ENCODE data around the gene CFAP65.
A peak's percentile ranks its signal among the peaks of the same experiment; 100 is the strongest.

Gene CFAP65

GRCh38 chr2:218992196-218992595 lies 49.1 kb downstream of the CFAP65 start:
- Histone ChIP-seq H4K8ac (ENCODE audit: low read depth, low read length) (no peak overlapping the region), H3K79me2 (ENCODE audit: control insufficient read depth, insufficient read depth, low read length) (no peaks in the 10 kb centered on the region)
- WGBS (ENCODE audit: extremely low coverage, insufficient coverage, low lambda C conversion rate) = no CpG with 5 or more reads among the region's 7 CpGs

GRCh38 chr2:218991674-218992168 lies 49.6 kb downstream of the CFAP65 start:
- Histone ChIP-seq H3K4me3 (ENCODE audit: low read length) (no peak overlapping the region), H3K36me3 (ENCODE audit: control insufficient read depth, insufficient read depth, low read length) (no peaks in the 10 kb centered on the region), H3K4me1 (ENCODE audit: control insufficient read depth, low read depth, low read length) (peaks cover 8% of the 10 kb centered on the region), H2BK5ac (ENCODE audit: low read length) (no peak overlapping the region), H3K18ac (ENCODE audit: low read length) (no peak overlapping the region), H3K23ac (ENCODE audit: low read length) (no peak overlapping the region), H3K27ac (ENCODE audit: low read depth, low read length) (no peak overlapping the region), H2AK5ac (ENCODE audit: low read length) (no peak overlapping the region), H3K79me2 (ENCODE audit: control insufficient read depth, insufficient read depth, low read length) (no peaks in the 10 kb centered on the region), H4K8ac (ENCODE audit: low read depth, low read length) (no peak overlapping the region), H3K56ac (ENCODE audit: low read length) (no peak overlapping the region), H2BK120ac (ENCODE audit: low read depth, low read length) (no peak overlapping the region), H3K27me3 (ENCODE audit: insufficient read depth, low read length, poor library complexity) (peaks cover 76% of the 10 kb centered on the region), H2BK15ac (replicated peaks; ENCODE audit: low read depth) (no peak overlapping the region), H3K4ac (ENCODE audit: low read depth, low read length) (no peak overlapping the region), H3K79me1 (ENCODE audit: low read length) (no peaks in the 10 kb centered on the region), H3K4me2 (ENCODE audit: low read length) (no peak overlapping the region), H4K5ac (ENCODE audit: low read length) (no peak overlapping the region), H3K9ac (ENCODE audit: low read length) (no peak overlapping the region)
- peak; percentile 45 for DNase-seq
- no CpG with 5 or more reads among the region's 13 CpGs for whole genome bisulfite sequencing (ENCODE audit: extremely low coverage, insufficient coverage, low lambda C conversion rate)

More at GRCh38 chr2:218992196-218992595, 49.1 kb downstream of the CFAP65 start:
- DNase-seq = no peak
- Histone ChIP-seq H3K79me1 (ENCODE audit: low read length) (no peaks in the 10 kb centered on the region), H3K18ac (ENCODE audit: low read length) (no peak overlapping the region), H3K4me2 (ENCODE audit: low read length) (no peak overlapping the region), H3K36me3 (ENCODE audit: control insufficient read depth, insufficient read depth, low read length) (no peaks in the 10 kb centered on the region), H3K4me3 (ENCODE audit: low read length) (no peak overlapping the region), H3K4me1 (ENCODE audit: control insufficient read depth, low read depth, low read length) (peaks cover 11% of the 10 kb centered on the region), H3K56ac (ENCODE audit: low read length) (no peak overlapping the region), H3K9ac (ENCODE audit: low read length) (no peak overlapping the region), H3K23ac (ENCODE audit: low read length) (no peak overlapping the region), H2BK15ac (replicated peaks; ENCODE audit: low read depth) (no peak overlapping the region), H3K27ac (ENCODE audit: low read depth, low read length) (no peak overlapping the region), H4K5ac (ENCODE audit: low read length) (no peak overlapping the region), H2AK5ac (ENCODE audit: low read length) (no peak overlapping the region), H3K27me3 (ENCODE audit: insufficient read depth, low read length, poor library complexity) (peaks cover 72% of the 10 kb centered on the region), H2BK120ac (ENCODE audit: low read depth, low read length) (no peak overlapping the region), H3K4ac (ENCODE audit: low read depth, low read length) (no peak overlapping the region), H2BK5ac (ENCODE audit: low read length) (no peak overlapping the region)

- Histone ChIP-seq H3K4me1 (ENCODE audit: control insufficient read depth, low read depth, low read length) (peaks cover 5% of the 10 kb centered on the region), H3K4me3 (ENCODE audit: low read length) (no peak overlapping the region), H3K56ac (ENCODE audit: low read length) (no peak overlapping the region), H2BK5ac (ENCODE audit: low read length) (no peak overlapping the region), H4K8ac (ENCODE audit: low read depth, low read length) (no peak overlapping the region), H3K36me3 (ENCODE audit: control insufficient read depth, insufficient read depth, low read length) (no peaks in the 10 kb centered on the region), H2BK15ac (replicated peaks; ENCODE audit: low read depth) (no peak overlapping the region), H3K23ac (ENCODE audit: low read length) (no peak overlapping the region), H2AK5ac (ENCODE audit: low read length) (no peak overlapping the region), H3K18ac (ENCODE audit: low read length) (no peak overlapping the region), H3K79me2 (ENCODE audit: control insufficient read depth, insufficient read depth, low read length) (no peaks in the 10 kb centered on the region), H2BK120ac (ENCODE audit: low read depth, low read length) (no peak overlapping the region), H3K9ac (ENCODE audit: low read length) (no peak overlapping the region), H3K27ac (ENCODE audit: low read depth, low read length) (no peak overlapping the region), H3K27me3 (ENCODE audit: insufficient read depth, low read length, poor library complexity) (peaks cover 86% of the 10 kb centered on the region), H3K79me1 (ENCODE audit: low read length) (no peaks in the 10 kb centered on the region), H3K4me2 (ENCODE audit: low read length) (no peak overlapping the region), H4K5ac (ENCODE audit: low read length) (no peak overlapping the region), H3K4ac (ENCODE audit: low read depth, low read length) (no peak overlapping the region)
- WGBS (ENCODE audit: extremely low coverage, insufficient coverage, low lambda C conversion rate) = no CpG with 5 or more reads among the region's 6 CpGs
- DNase-seq = no peak
Measured at GRCh38 chr2:218990612-218991011, 50.7 kb downstream of the CFAP65 start.

- Histone ChIP-seq H3K9ac (ENCODE audit: low read length) (no peak overlapping the region), H3K4me2 (ENCODE audit: low read length) (no peak overlapping the region), H3K56ac (ENCODE audit: low read length) (no peak overlapping the region), H2BK5ac (ENCODE audit: low read length) (no peak overlapping the region), H4K8ac (ENCODE audit: low read depth, low read length) (no peak overlapping the region), H3K18ac (ENCODE audit: low read length) (no peak overlapping the region), H2BK15ac (replicated peaks; ENCODE audit: low read depth) (no peak overlapping the region), H3K23ac (ENCODE audit: low read length) (no peak overlapping the region), H2BK120ac (ENCODE audit: low read depth, low read length) (no peak overlapping the region), H4K5ac (ENCODE audit: low read length) (no peak overlapping the region), H3K79me2 (ENCODE audit: control insufficient read depth, insufficient read depth, low read length) (no peaks in the 10 kb centered on the region), H3K27me3 (ENCODE audit: insufficient read depth, low read length, poor library complexity) (peaks cover 81% of the 10 kb centered on the region), H3K79me1 (ENCODE audit: low read length) (no peaks in the 10 kb centered on the region), H3K4ac (ENCODE audit: low read depth, low read length) (no peak overlapping the region), H3K27ac (ENCODE audit: low read depth, low read length) (no peak overlapping the region), H3K4me1 (ENCODE audit: control insufficient read depth, low read depth, low read length) (peaks cover 5% of the 10 kb centered on the region), H3K4me3 (ENCODE audit: low read length) (no peak overlapping the region), H3K36me3 (ENCODE audit: control insufficient read depth, insufficient read depth, low read length) (no peaks in the 10 kb centered on the region), H2AK5ac (ENCODE audit: low read length) (no peak overlapping the region)
- DNase-seq = no peak
- no CpG with 5 or more reads among the region's 9 CpGs for WGBS (ENCODE audit: extremely low coverage, insufficient coverage, low lambda C conversion rate)
Measured at GRCh38 chr2:218990052-218990451, 51.3 kb downstream of the CFAP65 start.

- Histone ChIP-seq H3K4ac (ENCODE audit: low read depth, low read length) (no peak overlapping the region), H3K36me3 (ENCODE audit: control insufficient read depth, insufficient read depth, low read length) (no peaks in the 10 kb centered on the region), H3K4me3 (ENCODE audit: low read length) (no peak overlapping the region), H2BK5ac (ENCODE audit: low read length) (no peak overlapping the region), H3K23ac (ENCODE audit: low read length) (no peak overlapping the region), H3K27ac (ENCODE audit: low read depth, low read length) (no peak overlapping the region), H3K56ac (ENCODE audit: low read length) (no peak overlapping the region), H3K9ac (ENCODE audit: low read length) (no peak overlapping the region), H3K27me3 (ENCODE audit: insufficient read depth, low read length, poor library complexity) (peaks cover 78% of the 10 kb centered on the region), H4K5ac (ENCODE audit: low read length) (no peak overlapping the region), H3K18ac (ENCODE audit: low read length) (no peak overlapping the region), H4K8ac (ENCODE audit: low read depth, low read length) (no peak overlapping the region), H3K4me2 (ENCODE audit: low read length) (no peak overlapping the region), H2BK120ac (ENCODE audit: low read depth, low read length) (no peak overlapping the region), H2AK5ac (ENCODE audit: low read length) (no peak overlapping the region), H3K4me1 (ENCODE audit: control insufficient read depth, low read depth, low read length) (peaks cover 2% of the 10 kb centered on the region), H3K79me1 (ENCODE audit: low read length) (no peaks in the 10 kb centered on the region), H2BK15ac (replicated peaks; ENCODE audit: low read depth) (no peak overlapping the region), H3K79me2 (ENCODE audit: control insufficient read depth, insufficient read depth, low read length) (no peaks in the 10 kb centered on the region)
- no peak for DNase-seq
- WGBS (ENCODE audit: extremely low coverage, insufficient coverage, low lambda C conversion rate) = no CpG with 5 or more reads among the region's 2 CpGs
Measured at GRCh38 chr2:218988650-218989049, 52.7 kb downstream of the CFAP65 start.

- Histone ChIP-seq H3K4me1 (ENCODE audit: control insufficient read depth, low read depth, low read length) (no peaks in the 10 kb centered on the region), H4K5ac (ENCODE audit: low read length) (no peak overlapping the region), H2BK5ac (ENCODE audit: low read length) (no peak overlapping the region), H3K9ac (ENCODE audit: low read length) (no peak overlapping the region), H3K23ac (ENCODE audit: low read length) (no peak overlapping the region), H2BK15ac (replicated peaks; ENCODE audit: low read depth) (no peak overlapping the region), H2BK120ac (ENCODE audit: low read depth, low read length) (no peak overlapping the region), H3K4me3 (ENCODE audit: low read length) (no peak overlapping the region), H4K8ac (ENCODE audit: low read depth, low read length) (no peak overlapping the region), H3K27me3 (ENCODE audit: insufficient read depth, low read length, poor library complexity) (peaks cover 78% of the 10 kb centered on the region), H3K36me3 (ENCODE audit: control insufficient read depth, insufficient read depth, low read length) (no peaks in the 10 kb centered on the region), H2AK5ac (ENCODE audit: low read length) (no peak overlapping the region), H3K27ac (ENCODE audit: low read depth, low read length) (no peak overlapping the region), H3K4me2 (ENCODE audit: low read length) (no peak overlapping the region), H3K18ac (ENCODE audit: low read length) (no peak overlapping the region), H3K4ac (ENCODE audit: low read depth, low read length) (no peak overlapping the region), H3K56ac (ENCODE audit: low read length) (no peak overlapping the region), H3K79me2 (ENCODE audit: control insufficient read depth, insufficient read depth, low read length) (no peaks in the 10 kb centered on the region), H3K79me1 (ENCODE audit: low read length) (no peaks in the 10 kb centered on the region)
- no peak for DNase-seq
- no CpG with 5 or more reads among the region's 3 CpGs for WGBS (ENCODE audit: extremely low coverage, insufficient coverage, low lambda C conversion rate)
Measured at GRCh38 chr2:218988164-218988563, 53.2 kb downstream of the CFAP65 start.

Measured in mesendoderm (in vitro differentiated cells).